HG02852 (cell line): Measurements from ENCODE around the gene DISC1.

Experiments
- ATAC-seq: cut with Tn5 transposase; IDR thresholded peaks from one replicate; pipeline ENCODE4 v1.9.1; 2021; ENCODE audit warnings: mild to moderate bottlenecking, moderate library complexity; ENCODE audit not compliant: unreplicated experiment

Gene DISC1

DNA sequence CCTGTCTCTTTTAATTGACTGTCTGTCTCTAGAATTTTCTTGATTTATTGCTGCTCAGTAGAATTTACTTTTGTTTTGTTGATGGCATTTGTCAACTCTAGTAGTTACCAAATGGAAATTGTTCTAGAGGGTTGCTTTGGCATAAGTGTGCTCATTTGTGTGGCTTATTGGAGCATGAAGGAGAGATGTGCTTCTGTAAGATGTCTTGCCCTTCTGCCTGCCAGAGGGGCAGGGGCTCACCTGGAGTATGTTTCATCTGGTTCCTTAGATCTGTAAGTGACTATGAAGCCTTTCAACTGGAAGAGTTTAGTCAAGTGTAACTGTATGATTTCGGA, 345.5 kb downstream of the DISC1 start:
- no peak for ATAC-seq

- ATAC-seq: no peak
These were observed 347.2 kb downstream of the DISC1 start for GRCh38 chr1:231973830-231974229.

- ATAC-seq: no peak
These were observed 349.6 kb downstream of the DISC1 start for GRCh38 chr1:231976231-231976630.

GRCh38 chr1:231981675-231982074, 355.1 kb downstream of the DISC1 start:
- no peak for ATAC-seq

- ATAC-seq: no peak
These were observed 356.4 kb downstream of the DISC1 start for GRCh38 chr1:231982871-231983587.

DNA sequence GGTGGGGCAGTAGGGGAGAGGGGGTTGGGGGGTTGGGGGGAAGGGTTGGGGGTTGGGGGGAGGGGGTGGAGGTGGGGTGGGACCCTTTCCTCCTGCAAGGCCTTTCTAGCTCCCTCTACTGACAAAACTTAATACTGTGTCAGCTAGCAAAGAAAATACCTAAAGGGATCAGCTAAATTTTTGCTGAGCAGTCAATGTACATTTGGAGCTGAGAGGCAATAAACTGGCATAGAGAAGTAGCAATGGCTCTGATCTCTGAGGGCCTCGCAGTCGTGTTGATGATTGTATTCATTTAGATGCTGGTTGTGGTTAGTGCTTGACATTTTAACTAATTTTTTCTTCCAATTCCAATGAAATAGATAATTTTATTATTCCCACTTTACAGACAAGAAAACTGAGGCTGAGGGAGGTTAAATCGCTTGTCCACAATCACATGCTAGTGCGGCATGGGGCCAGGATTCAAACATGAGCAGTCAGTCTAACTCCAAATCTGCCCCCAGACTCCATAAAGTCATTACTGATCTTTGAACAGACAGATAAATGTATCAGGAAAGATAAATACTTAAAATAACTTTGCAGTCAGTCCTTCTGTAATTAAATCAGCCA, 357.1 kb downstream of the DISC1 start:
- ATAC-seq: no peak

- ATAC-seq: no peak
These were observed 358.9 kb downstream of the DISC1 start for GRCh38 chr1:231985296-231986023.

DNA sequence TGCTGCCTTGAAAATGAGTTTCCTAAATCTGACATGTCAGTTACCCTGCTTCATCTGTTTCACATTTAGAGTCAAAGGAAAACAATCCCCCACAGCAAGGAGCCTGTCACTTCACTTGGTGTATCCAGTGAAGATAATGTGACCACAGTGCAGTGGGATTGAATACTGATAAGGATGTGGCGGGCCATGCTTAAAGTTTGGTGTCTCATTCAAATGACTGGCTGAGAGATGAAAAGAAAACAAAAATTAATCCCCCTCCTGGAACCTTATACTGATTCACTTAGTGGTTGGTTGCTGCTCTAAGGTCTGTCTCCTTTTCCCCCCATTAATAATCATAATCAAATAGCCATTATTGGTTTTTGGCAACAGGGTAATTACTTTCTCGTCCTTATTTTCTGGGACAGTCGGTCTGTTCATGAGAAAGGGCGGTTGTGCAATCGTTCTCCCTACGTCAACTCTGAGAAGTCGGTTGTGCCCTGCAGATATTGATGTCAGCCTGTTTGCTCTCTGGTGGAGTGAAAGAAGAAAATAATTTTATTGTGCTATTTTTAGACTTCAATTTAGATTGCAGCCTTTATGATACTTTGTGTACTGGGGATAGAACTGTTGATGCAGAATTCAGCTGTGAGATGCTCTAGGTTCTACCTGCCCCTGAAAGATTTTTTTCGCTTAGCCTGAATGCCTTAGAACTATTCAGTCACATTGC, 360.2 kb downstream of the DISC1 start:
- no peak for ATAC-seq

DNA sequence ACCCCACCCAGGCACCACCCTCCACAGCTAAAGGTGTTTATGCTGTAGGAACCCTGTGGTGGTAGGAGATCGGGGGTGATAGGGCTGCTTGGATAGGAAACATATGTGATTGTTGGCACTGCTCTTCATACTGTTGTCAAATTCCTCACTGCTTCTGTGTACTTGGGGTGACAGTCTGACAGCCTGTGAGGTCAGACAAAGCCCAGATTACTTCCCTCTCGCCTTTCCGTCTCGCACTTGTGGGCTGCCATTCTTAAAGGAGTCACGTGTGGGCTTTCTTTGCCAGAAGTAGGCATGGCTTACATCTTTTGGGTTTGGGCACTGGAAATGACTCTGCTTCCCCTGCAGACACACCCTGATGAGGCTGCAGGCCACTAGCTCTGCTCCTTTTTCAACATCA, 363.8 kb downstream of the DISC1 start:
- no peak for ATAC-seq

DNA sequence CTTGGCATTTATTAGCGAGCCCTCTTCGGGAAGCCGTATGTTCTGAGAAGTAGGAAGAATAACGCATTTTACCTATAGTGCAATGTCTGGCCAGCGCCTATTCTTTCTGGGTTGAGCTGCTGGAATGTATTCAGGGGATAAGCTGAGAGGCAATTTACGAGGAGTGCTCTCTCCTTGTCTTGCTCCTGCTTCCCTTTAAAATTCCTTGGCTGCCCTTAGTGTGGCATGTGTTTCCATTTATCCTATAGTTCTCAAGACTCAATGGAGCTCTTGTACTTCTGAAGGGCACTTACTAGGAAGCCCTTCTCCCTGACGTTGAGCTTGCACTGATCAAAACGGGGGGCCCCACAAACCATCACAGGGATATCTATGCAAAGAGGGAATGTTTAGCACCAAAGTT, 364.6 kb downstream of the DISC1 start:
- ATAC-seq: no peak

DNA sequence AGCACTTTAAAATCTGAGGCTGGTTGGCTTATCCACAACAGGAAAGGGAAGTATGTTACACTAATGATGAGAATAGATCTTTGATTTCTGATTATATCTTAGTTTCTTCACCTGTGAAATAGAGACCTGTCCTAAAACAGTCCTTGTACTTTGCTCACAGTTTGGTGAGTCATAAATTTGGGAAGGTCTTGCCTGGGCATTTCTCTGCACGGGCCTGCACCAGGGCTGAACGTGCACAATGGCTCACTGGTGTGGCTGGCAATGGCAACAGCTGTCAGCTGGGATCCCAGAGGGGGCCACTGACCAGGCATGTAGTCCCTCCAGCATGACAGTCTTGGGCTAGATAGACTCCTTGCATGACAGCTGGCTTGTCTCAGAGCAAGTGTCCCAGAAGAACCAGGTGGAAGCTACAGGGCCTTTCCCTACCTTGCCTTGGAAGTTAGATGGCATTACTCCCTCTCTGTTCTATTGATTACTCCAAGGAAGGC, 367.4 kb downstream of the DISC1 start:
- ATAC-seq: no peak

GRCh38 chr1:231998791-231999190, 372.2 kb downstream of the DISC1 start:
- ATAC-seq: no peak

- no peak for ATAC-seq
These were observed 378.7 kb downstream of the DISC1 start for GRCh38 chr1:232005300-232005699.

DNA sequence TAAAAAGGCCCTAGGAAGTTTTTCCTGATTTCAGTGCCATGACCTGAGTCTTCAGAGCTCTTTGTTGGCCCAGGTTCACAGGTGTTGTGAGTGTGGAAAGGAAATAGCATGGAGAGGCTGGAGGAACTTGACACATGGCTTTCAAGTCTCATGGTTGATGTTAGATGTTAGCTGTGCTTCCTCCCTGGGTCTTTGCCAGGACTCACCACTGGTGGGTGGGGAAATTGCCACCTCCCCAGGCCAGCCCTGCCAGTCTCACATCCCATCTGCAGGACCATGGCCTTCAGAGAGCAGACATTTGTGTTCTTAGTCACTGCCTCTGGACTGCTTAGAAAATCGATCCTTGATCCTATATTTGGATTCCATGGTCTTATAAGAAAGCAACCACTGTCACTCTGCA, 383.2 kb downstream of the DISC1 start:
- ATAC-seq: no peak

DNA sequence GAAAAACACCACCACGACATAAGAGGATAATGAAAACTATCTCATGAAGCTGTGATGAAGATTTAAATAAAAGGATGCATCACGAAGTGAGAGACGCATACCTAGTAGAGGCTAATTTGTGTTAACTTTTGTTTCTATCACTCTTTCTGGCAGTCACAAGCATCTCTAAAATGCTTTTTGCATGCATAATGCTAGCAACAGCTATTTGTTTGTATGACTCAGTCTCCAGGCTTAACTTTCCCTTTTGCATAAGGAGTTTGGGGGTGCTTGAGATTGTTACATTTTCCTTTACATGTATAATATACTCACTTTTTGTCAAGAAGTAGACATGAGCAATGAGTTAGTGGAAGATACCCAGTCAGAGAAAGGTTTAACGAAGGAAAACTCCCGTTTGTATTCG, 385.4 kb downstream of the DISC1 start:
- ATAC-seq: no peak

DNA sequence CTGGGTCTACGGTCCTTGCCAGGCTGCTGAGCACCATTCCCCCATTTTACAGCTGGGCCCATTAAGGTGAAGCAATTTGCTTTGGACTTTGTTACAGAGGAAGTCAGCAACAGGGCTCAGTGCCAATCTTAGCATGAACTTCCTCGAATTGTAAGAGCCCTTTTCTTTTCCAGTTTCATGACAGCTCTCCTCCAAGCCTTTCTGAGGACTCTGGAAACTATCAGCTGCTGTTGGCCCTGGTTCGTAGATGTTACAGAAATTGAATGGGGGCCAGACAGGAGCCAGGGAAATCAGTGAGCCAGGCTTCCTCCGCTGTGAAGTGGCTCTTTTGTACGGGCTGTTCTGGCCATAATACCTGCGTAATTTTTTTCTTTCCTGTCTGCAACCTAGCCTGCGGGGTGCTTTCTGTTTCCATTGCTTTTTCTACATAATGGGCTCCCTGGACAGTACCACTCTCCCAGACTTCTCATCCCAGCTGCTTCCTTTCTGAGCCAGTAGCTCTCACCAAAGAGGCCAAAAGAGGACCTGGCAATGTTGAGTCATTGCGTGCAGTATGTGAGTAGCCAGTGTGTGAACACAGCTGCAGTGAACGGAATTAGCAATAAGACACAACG, 386.3 kb downstream of the DISC1 start:
- no peak for ATAC-seq

DNA sequence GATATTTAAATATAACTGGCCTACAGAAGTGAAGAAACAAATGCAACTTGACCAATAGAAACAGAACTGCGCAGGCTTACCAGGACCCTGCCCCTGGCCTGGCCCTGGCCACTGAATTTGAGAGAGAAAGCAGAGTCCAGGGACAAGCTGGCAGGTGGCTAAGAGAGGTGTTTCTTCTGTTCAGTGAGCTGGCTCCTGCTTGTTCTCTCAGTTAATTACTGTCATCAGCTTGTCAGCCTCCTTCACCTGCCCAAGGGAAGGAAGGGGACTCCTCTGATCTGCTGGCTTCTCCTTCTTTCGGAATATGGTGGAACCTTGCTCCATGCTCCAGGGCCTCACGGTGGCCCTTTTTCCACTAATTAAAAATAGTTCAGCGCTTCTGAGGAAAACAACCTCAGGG, 388.4 kb downstream of the DISC1 start:
- ATAC-seq: no peak

- ATAC-seq: no peak
These were observed 390.0 kb downstream of the DISC1 start for GRCh38 chr1:232016616-232017015.

DNA sequence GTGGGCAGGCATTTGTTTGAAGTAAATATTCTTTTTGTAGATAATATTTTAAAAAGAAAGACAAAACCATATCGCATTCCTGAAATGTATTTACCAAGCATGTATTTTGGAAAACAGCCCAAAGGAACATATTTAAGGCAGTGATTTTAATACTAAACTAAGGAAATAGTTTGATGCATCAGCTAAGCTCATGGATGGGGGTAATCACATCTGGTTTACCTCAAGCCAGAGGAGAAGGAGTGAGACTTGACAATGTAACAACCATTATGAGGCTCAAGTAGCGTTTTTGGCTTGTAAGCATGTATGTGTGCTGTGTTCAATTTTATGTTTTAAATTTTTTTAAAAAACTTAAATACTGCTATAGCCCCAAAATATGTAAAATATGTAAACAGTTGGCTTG, 390.5 kb downstream of the DISC1 start:
- no peak for ATAC-seq

DNA sequence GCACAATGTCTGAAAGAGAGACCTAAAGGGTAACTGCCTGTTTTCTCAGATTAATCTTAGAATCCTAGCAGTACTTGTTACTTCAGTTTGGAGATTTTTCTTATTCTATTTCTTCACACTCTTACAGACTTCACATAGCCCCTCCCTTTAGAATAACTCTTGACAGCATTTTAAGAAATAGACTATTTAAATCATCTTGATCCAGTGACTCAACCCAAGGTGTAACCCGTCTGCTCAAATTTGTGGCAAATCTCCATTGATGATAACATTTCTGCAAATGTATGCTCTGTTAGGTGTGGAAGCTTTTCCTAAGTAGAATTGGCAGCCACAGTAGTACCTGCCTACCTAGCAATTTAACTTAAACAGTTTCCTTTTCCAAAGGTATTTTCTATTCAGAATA, 391.2 kb downstream of the DISC1 start:
- ATAC-seq: no peak
